OCI-LY7 (cell line): ENCODE data around the gene CMTM6. TPM values are rescaled to one million over a fixed set of nuclear protein-coding genes. Genes with fewer than 3 reads are reported as not detected.

Source experiments
- BruUV-seq: library from RNA; stranded (reverse); fragments of 400-500 nt; replicated peaks from 2 replicates; lab custom pipeline; 2021; lab: Mats Ljungman, UMichigan
- CTCF ChIA-PET: fragments of 300-600 bp; sonication (Branson Sonifier 250); formaldehyde crosslinking; loops from one replicate; lab custom pipeline; 2022; ENCODE audit warnings: antibody characterized with exemption; ENCODE audit not compliant: unreplicated experiment; lab: Charles Lee
- POLR2A ChIA-PET: fragments of 300-600 bp; sonication (Branson Sonifier 250); formaldehyde crosslinking; loops from one replicate; lab custom pipeline; 2022; ENCODE audit warnings: antibody characterized with exemption; lab: Charles Lee
- DNase-seq: peaks from one replicate; pipeline ENCODE4 v3.0.0-alpha.2; 2015; ENCODE audit warnings: low spot score
- H2AFZ ChIP-seq: fragments of 200-600 bp; sonication (generic), shearing (Covaris generic); 2 replicates; pipeline ENCODE4 v1.6.1; 2014; ENCODE audit warnings: mild to moderate bottlenecking, antibody characterized with exemption, low read length, moderate library complexity
- H3K27ac ChIP-seq: fragments of 200-600 bp; sonication (generic); 2 replicates; pipeline ENCODE4 v1.5.1; 2014; ENCODE audit warnings: mixed run types, low read depth, mild to moderate bottlenecking, moderate library complexity, low read length, inconsistent platforms; ENCODE audit not compliant: poor library complexity, severe bottlenecking
- H3K36me3 ChIP-seq: fragments of 200-600 bp; sonication (generic); 2 replicates; pipeline ENCODE4 v1.6.1; 2014; ENCODE audit warnings: mild to moderate bottlenecking, antibody characterized with exemption, low read length, moderate library complexity, mixed read lengths; ENCODE audit not compliant: insufficient read depth
- H3K4me1 ChIP-seq: fragments of 200-600 bp; sonication (generic); 2 replicates; pipeline ENCODE4 v1.5.1; 2014; ENCODE audit warnings: mild to moderate bottlenecking, low read length; ENCODE audit not compliant: insufficient read depth, poor library complexity, severe bottlenecking
- H3K4me2 ChIP-seq: fragments of 200-600 bp; sonication (generic); 2 replicates; pipeline ENCODE4 v1.6.1; 2014; ENCODE audit warnings: mild to moderate bottlenecking, low read length
- H3K4me3 ChIP-seq: fragments of 200-600 bp; sonication (generic); 2 replicates; pipeline ENCODE4 v1.5.1; 2014; ENCODE audit warnings: mild to moderate bottlenecking, low read depth, low read length; ENCODE audit not compliant: poor library complexity, severe bottlenecking
- H3K79me2 ChIP-seq: fragments of 200-600 bp; sonication (generic); 2 replicates; pipeline ENCODE4 v1.6.1; 2016; ENCODE audit warnings: low read depth, mild to moderate bottlenecking, low read length, moderate library complexity, mixed read lengths; ENCODE audit not compliant: insufficient read depth
- H3K9me2 ChIP-seq: fragments of 200-600 bp; sonication (generic); 2 replicates; pipeline ENCODE4 v1.6.1; 2016; ENCODE audit warnings: mild to moderate bottlenecking, low read length, mixed read lengths; ENCODE audit not compliant: insufficient read depth
- H3K9me3 ChIP-seq: fragments of 200-600 bp; sonication (generic); 2 replicates; pipeline ENCODE4 v1.6.1; 2014; ENCODE audit warnings: mild to moderate bottlenecking, mixed run types, low read length, mixed read lengths
- H4K20me1 ChIP-seq: fragments of 200-600 bp; sonication (generic); 2 replicates; pipeline ENCODE4 v1.6.1; 2014; ENCODE audit warnings: mild to moderate bottlenecking, antibody characterized with exemption, low read length, moderate library complexity, mixed read lengths; ENCODE audit not compliant: insufficient read depth
- EZH2phosphoT487 ChIP-seq: fragments of 200-600 bp; sonication (generic); IDR thresholded peaks from 2 replicates; pipeline ENCODE4 v1.6.1; 2018; ENCODE audit warnings: low read depth, borderline replicate concordance, mild to moderate bottlenecking, mixed run types, antibody characterized with exemption, low read length, moderate library complexity, mixed read lengths
- intact Hi-C: fragments of 100-400 bp; cut with micrococcal nuclease; formaldehyde crosslinking; loops from one replicate; pipeline ENCODE4 v1.10.0; 2022; ENCODE audit not compliant: unreplicated experiment
- total RNA-seq, 2 experiments: library from RNA; depleted of rRNA in 1 of 2; stranded (reverse); fragments of >200 nt in 1 of 2; shearing (Covaris generic) in 1 of 2; gene quantifications; 2 replicates each; pipeline ENCODE4 v1.2.3, GENCODE V29; 2014 to 2022
- TF ChIP-seq, protein P1 (sequence below): fragments of 200-600 bp; sonication (generic); conservative IDR thresholded peaks from 2 replicates; pipeline ENCODE4 v1.5.1; 2014; ENCODE audit warnings: mild to moderate bottlenecking, antibody characterized with exemption, low read length, moderate library complexity, mixed read lengths

The CMTM6 gene
- total RNA-seq, 2 experiments from 2014 or later, result 26.2 to 36.0 TPM

GRCh38 chr3:32532434-32532833 is 29.8 kb upstream of the CMTM6 start:
- POLR2A ChIA-PET, result interaction anchor here (0.6 to 1.9 kb wide), 6 partner anchors 11 to 163 kb away, joined by 3 to 6 read pairs (median 4); no protein-coding TSS in a partner anchor
- DNase-seq, result no peak
- Histone ChIP-seq H3K36me3 (peaks cover 88% of the 10 kb centered on the region), H4K20me1 (no peaks in the 10 kb centered on the region), H3K4me2 (no peak overlapping the region), H3K79me2 (no peaks in the 10 kb centered on the region), H3K9me3 (no peaks in the 10 kb centered on the region), H3K27ac (no peak overlapping the region), H3K4me3 (no peak overlapping the region), H3K4me1 (no peaks in the 10 kb centered on the region), H3K9me2 (no peaks in the 10 kb centered on the region), H2AFZ (no peak overlapping the region)
- intact Hi-C loops, result no loop called here
- no TSS peak for BruUV-seq
- CTCF ChIA-PET, result no interaction called here
- no peak for TF ChIP-seq EZH2phosphoT487
- TF ChIP-seq, protein P1, sequence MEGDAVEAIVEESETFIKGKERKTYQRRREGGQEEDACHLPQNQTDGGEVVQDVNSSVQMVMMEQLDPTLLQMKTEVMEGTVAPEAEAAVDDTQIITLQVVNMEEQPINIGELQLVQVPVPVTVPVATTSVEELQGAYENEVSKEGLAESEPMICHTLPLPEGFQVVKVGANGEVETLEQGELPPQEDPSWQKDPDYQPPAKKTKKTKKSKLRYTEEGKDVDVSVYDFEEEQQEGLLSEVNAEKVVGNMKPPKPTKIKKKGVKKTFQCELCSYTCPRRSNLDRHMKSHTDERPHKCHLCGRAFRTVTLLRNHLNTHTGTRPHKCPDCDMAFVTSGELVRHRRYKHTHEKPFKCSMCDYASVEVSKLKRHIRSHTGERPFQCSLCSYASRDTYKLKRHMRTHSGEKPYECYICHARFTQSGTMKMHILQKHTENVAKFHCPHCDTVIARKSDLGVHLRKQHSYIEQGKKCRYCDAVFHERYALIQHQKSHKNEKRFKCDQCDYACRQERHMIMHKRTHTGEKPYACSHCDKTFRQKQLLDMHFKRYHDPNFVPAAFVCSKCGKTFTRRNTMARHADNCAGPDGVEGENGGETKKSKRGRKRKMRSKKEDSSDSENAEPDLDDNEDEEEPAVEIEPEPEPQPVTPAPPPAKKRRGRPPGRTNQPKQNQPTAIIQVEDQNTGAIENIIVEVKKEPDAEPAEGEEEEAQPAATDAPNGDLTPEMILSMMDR, result no peak

GRCh38 chr3:32531010-32531647 is 28.5 kb upstream of the CMTM6 start:
- Histone ChIP-seq H4K20me1 (no peaks in the 10 kb centered on the region), H3K4me2 (no peak overlapping the region), H3K9me3 (no peaks in the 10 kb centered on the region), H3K36me3 (peaks cover 92% of the 10 kb centered on the region), H3K4me3 (no peak overlapping the region), H3K27ac (no peak overlapping the region), H2AFZ (no peak overlapping the region), H3K9me2 (no peaks in the 10 kb centered on the region), H3K79me2 (no peaks in the 10 kb centered on the region), H3K4me1 (no peaks in the 10 kb centered on the region)
- ChIA-PET CTCF (no interaction called here), POLR2A (interaction anchor here (0.7 to 1.9 kb wide), 4 partner anchors 11 to 51 kb away, joined by 3 to 6 read pairs (median 3); no protein-coding TSS in a partner anchor)
- no peak for DNase-seq
- no TSS peak for BruUV-seq
- intact Hi-C loops, result no loop called here
- TF ChIP-seq, protein P1, result no peak
- no peak for TF ChIP-seq EZH2phosphoT487

- no peaks in the 10 kb centered on the region for H4K20me1 ChIP-seq
- H3K27ac ChIP-seq, result no peak overlapping the region
- H2AFZ ChIP-seq, result no peak overlapping the region
- H3K79me2 ChIP-seq, result no peaks in the 10 kb centered on the region
- ChIA-PET POLR2A (interaction anchor here (0.5 to 1.9 kb wide), 2 partner anchors 14 to 390 kb away, joined by 3 to 5 read pairs; no protein-coding TSS in a partner anchor), CTCF (no interaction called here)
- DNase-seq, result no peak
- H3K4me3 ChIP-seq, result no peak overlapping the region
- intact Hi-C loops, result no loop called here
- TF ChIP-seq, protein P1, result no peak
- TF ChIP-seq EZH2phosphoT487, result no peak
- no peaks in the 10 kb centered on the region for H3K4me1 ChIP-seq
- H3K36me3 ChIP-seq, result peaks cover 64% of the 10 kb centered on the region
- BruUV-seq, result no TSS peak
- no peaks in the 10 kb centered on the region for H3K9me2 ChIP-seq
- no peaks in the 10 kb centered on the region for H3K9me3 ChIP-seq
- H3K4me2 ChIP-seq, result no peak overlapping the region
These were observed 23.1 kb upstream of the CMTM6 start for GRCh38 chr3:32525720-32526119.
